NCI-H1092 (cell line): ENCODE data around the gene RMRP.
"Not testable (repeated sequence)": the region's sequence is repeated elsewhere in the genome, so short reads cannot be mapped to it uniquely, and the experiment has no call there.

Experiments used
- DNase-seq: peaks from one replicate; lab custom pipeline; 2025; lab: John Stamatoyannopoulos, UW

The RMRP gene

GRCh38 chr9:35664531-35665470 is 7.0 kb upstream of the RMRP start, which contains the start of gene ARHGEF39:
ARHGEF39 (minus strand) TSS chr9:35665195; CDS start chr9:35665169, 26 bp downstream.
- peak; percentile 89 for DNase-seq

- DNase-seq: no peak
These were observed 4.6 kb upstream of the RMRP start for GRCh38 chr9:35662437-35662836.

- DNase-seq: no peak
These were observed 4.0 kb upstream of the RMRP start for GRCh38 chr9:35661756-35662350.

- DNase-seq: no peak
These were observed 3.2 kb upstream of the RMRP start for GRCh38 chr9:35660966-35661415.

GRCh38 chr9:35659340-35659739 is 1.5 kb upstream of the RMRP start:
- no peak for DNase-seq

GRCh38 chr9:35658968-35659220 is 1.1 kb upstream of the RMRP start:
- no peak for DNase-seq

GRCh38 chr9:35658137-35658967 is 533 bp upstream of the RMRP start, which contains the start of gene CCDC107:
CCDC107 (plus strand) TSS chr9:35658292; CDS start chr9:35658380, 88 bp downstream.
- DNase-seq: peak; percentile 84

GRCh38 chr9:35656831-35657545 is 831 bp downstream of the RMRP start:
- peak; percentile 54 for DNase-seq

GRCh38 chr9:35656348-35656747 is 1.5 kb downstream of the RMRP start:
- DNase-seq: no peak

- DNase-seq: no peak
These were observed 4.2 kb downstream of the RMRP start for GRCh38 chr9:35653611-35654010.

GRCh38 chr9:35652829-35653209 is 5.0 kb downstream of the RMRP start:
- DNase-seq: no peak

GRCh38 chr9:35651956-35652828 is 5.6 kb downstream of the RMRP start:
- no peak for DNase-seq

GRCh38 chr9:35650341-35651158 is 7.3 kb downstream of the RMRP start, which contains the start of gene SIT1:
SIT1 (minus strand) TSS chr9:35650931; CDS start chr9:35650853, 78 bp downstream.
- no peak for DNase-seq

- no peak for DNase-seq
These were observed 8.1 kb downstream of the RMRP start for GRCh38 chr9:35649431-35650340.

GRCh38 chr9:35646533-35647265 is 11.1 kb downstream of the RMRP start:
- DNase-seq: peak; percentile 85

GRCh38 chr9:35646153-35646532 is 11.7 kb downstream of the RMRP start:
- DNase-seq: no peak

GRCh38 chr9:35645736-35646135 is 12.1 kb downstream of the RMRP start:
- not testable (repeated sequence) for DNase-seq

GRCh38 chr9:35643046-35643445 is 14.8 kb downstream of the RMRP start:
- no peak for DNase-seq
